ENCODE results near the gene ZXDA. TPM values are rescaled to one million over a fixed set of nuclear protein-coding genes. Genes with fewer than 3 reads are reported as not detected.
"Not testable (repeated sequence)": the region's sequence is repeated elsewhere in the genome, so short reads cannot be mapped to it uniquely, and the experiment has no call there.

ZXDA gene, protein sequence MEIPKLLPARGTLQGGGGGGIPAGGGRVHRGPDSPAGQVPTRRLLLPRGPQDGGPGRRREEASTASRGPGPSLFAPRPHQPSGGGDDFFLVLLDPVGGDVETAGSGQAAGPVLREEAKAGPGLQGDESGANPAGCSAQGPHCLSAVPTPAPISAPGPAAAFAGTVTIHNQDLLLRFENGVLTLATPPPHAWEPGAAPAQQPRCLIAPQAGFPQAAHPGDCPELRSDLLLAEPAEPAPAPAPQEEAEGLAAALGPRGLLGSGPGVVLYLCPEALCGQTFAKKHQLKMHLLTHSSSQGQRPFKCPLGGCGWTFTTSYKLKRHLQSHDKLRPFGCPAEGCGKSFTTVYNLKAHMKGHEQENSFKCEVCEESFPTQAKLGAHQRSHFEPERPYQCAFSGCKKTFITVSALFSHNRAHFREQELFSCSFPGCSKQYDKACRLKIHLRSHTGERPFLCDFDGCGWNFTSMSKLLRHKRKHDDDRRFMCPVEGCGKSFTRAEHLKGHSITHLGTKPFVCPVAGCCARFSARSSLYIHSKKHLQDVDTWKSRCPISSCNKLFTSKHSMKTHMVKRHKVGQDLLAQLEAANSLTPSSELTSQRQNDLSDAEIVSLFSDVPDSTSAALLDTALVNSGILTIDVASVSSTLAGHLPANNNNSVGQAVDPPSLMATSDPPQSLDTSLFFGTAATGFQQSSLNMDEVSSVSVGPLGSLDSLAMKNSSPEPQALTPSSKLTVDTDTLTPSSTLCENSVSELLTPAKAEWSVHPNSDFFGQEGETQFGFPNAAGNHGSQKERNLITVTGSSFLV
- 1 to 10 TPM; 3.9 to 4.3 TPM for total RNA-seq
- 4.2 TPM for polyA plus RNA-seq

DNA sequence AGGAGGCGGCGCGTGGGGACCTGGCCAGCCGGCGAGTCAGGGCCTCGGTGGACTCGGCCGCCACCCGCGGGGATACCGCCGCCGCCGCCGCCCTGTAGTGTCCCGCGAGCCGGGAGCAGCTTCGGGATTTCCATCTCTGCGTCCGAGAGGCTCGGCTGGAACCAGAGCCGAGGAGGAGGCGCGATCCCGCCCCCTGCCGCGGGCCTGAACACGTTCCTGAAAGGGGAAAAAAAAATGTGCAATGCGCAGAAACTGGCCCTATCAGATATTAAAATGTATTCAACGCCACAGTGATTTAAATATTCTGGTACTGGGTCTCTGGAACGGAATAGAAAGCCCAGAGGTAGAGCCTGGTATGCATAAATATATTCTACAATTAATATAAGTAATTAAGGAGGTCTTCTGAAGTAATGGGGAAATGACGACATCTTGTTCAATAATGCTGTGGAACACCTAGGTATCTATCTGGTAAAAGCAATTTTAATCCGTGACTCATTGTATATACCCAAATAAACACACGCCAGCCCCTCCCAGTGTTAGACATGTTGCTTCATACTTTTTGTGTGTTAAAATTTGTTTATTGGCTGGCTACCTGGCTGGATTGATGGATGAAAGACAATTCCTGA lies at the start of gene ZXDA:
TSS of gene ZXDA (minus strand) at position 172 of the 626 bp plus-strand sequence. CDS start at position 134, 38 bp downstream.
- Histone ChIP-seq H3K27ac (ENCODE audit: low read depth, low read length) (peak within 1 kb of the TSS; percentile 69), H3K4me3 (ENCODE audit: low read length) (peak within 1 kb of the TSS; percentile 51)
- H3K27me3 Mint-ChIP-seq; CTCF ChIA-PET; H3K4me1 ChIP-seq (ENCODE audit: insufficient read depth, low read length); H3K9me3 ChIP-seq (ENCODE audit: low read length); H3K36me3 ChIP-seq (ENCODE audit: insufficient read depth, low read length); POLR2A ChIA-PET; H3K27me3 ChIP-seq (ENCODE audit: insufficient read depth, low read length, poor library complexity, severe bottlenecking); H3K9me3 Mint-ChIP-seq: not testable (repeated sequence)
- Mint-ChIP-seq H3K27ac (peak within 1 kb of the TSS; percentile 91 to 99 (median 98)), H3K4me1 (peaks cover 23 to 48% (median 40%) of the 10 kb centered on the region in 3 donors), H3K36me3 (peaks cover 0 to 16% (median 0%) of the 10 kb centered on the region in 3 donors), H3K4me3 (peak within 1 kb of the TSS; percentile 78 to 92 (median 84))
- DNase-seq: peak in 4 of 5 donors; percentile 1 to 50 (median 42)

DNA sequence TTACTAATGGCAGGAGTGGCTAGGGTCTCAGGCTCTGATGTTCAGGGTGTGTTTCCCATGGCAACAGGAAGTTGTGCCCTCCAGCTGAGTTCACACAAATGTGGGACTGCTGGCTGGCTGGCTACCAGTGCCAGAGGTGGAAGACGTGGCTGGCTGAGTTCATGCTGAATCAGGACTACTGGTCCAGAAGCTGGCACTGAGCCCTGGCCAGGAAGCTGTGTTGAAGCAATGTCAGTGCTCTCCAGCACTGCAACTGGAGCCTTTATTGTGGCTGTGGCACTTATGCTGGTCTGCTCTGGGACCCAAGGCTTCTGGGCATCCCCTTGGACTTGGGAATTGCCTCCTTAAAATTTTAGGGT lies 42.0 kb upstream of the ZXDA start:
- H3K9me3 Mint-ChIP-seq: peaks cover 0 to 13% (median 4%) of the 10 kb centered on the region in 5 donors
- no peaks in the 10 kb centered on the region for H3K9me3 ChIP-seq (ENCODE audit: low read length)
- H3K27ac Mint-ChIP-seq: no peak overlapping the region
- CTCF ChIA-PET: no interaction called here
- POLR2A ChIA-PET: no interaction called here
- H3K4me1 ChIP-seq (ENCODE audit: insufficient read depth, low read length): no peaks in the 10 kb centered on the region
- no peaks in the 10 kb centered on the region for H3K36me3 Mint-ChIP-seq
- no peaks in the 10 kb centered on the region for H3K36me3 ChIP-seq (ENCODE audit: insufficient read depth, low read length)
- no peak overlapping the region for H3K4me3 ChIP-seq (ENCODE audit: low read length)
- DNase-seq: no peak
- H3K27me3 ChIP-seq (ENCODE audit: insufficient read depth, low read length, poor library complexity, severe bottlenecking): no peaks in the 10 kb centered on the region
- no peak overlapping the region for H3K27ac ChIP-seq (ENCODE audit: low read depth, low read length)
- no peaks in the 10 kb centered on the region for H3K4me1 Mint-ChIP-seq
- no peak overlapping the region for H3K4me3 Mint-ChIP-seq
- peaks cover 5 to 33% of the 10 kb centered on the region in 2 donors for H3K27me3 Mint-ChIP-seq

DNA sequence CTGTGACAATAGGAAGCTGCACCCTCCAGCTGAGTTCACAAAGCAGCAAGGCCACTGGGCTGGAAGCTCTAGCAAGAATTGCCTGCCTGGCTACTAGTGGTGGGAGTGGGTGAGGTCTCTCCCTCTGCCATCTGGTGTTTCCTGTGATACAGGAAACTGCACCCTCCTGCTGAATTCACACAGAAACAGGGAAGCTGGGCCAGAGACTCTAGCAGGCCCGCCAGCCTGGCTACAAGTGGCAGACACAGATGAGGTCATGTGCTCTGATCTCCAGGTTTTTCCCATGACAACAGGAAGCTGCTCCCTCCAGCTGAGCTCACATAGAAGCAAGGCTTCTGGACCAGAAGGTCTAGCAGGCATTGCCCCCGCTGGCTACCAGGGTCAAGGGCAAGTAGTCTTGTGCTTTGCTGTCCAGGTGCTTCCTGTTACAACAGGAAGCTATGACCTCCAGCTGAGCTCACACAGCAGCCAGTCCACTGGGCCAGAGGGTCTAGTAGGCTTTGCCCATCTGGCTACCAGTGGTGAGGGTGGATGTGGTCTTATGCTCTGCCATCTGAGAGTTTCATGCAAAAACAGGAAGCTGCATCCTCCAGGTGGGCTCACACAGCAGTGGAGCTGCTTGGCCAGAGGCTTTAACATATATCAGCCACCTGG lies 41.5 kb upstream of the ZXDA start:
- no peaks in the 10 kb centered on the region for H3K4me1 Mint-ChIP-seq
- ChIA-PET CTCF (no interaction called here), POLR2A (no interaction called here)
- no peak overlapping the region for H3K4me3 Mint-ChIP-seq
- no peaks in the 10 kb centered on the region for H3K4me1 ChIP-seq (ENCODE audit: insufficient read depth, low read length)
- no peaks in the 10 kb centered on the region for H3K27me3 ChIP-seq (ENCODE audit: insufficient read depth, low read length, poor library complexity, severe bottlenecking)
- no peak for DNase-seq
- H3K27ac ChIP-seq (ENCODE audit: low read depth, low read length): no peak overlapping the region
- no peaks in the 10 kb centered on the region for H3K36me3 Mint-ChIP-seq
- no peaks in the 10 kb centered on the region for H3K9me3 ChIP-seq (ENCODE audit: low read length)
- no peaks in the 10 kb centered on the region for H3K36me3 ChIP-seq (ENCODE audit: insufficient read depth, low read length)
- H3K9me3 Mint-ChIP-seq: peaks cover 0 to 13% (median 4%) of the 10 kb centered on the region in 5 donors
- no peak overlapping the region for H3K27ac Mint-ChIP-seq
- H3K27me3 Mint-ChIP-seq: peaks cover 5 to 36% of the 10 kb centered on the region in 2 donors
- H3K4me3 ChIP-seq (ENCODE audit: low read length): no peak overlapping the region

DNA sequence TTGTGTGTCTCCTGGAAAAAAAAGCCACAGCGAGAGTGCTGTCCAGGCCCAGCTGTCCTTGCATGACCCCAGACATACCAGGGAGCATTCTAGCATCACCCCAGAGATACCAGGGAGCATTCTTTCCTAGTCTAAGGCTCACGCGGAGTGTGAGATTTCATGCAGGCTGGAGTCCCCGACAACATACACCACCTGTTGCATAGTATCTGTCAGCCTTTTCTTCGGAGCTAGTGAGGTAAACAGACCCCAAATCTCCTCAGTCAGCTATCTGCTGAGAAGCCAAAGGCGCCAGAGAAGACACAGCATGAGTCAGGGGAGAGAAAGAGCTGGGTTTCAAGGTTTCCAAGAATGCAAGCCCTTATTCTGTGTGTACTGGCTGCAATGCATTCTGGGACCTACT lies 23.1 kb upstream of the ZXDA start:
- H3K9me3 ChIP-seq (ENCODE audit: low read length): no peaks in the 10 kb centered on the region
- H3K4me3 ChIP-seq (ENCODE audit: low read length): no peak overlapping the region
- peaks cover 0 to 3% of the 10 kb centered on the region in 2 donors for H3K27me3 Mint-ChIP-seq
- no peaks in the 10 kb centered on the region for H3K36me3 Mint-ChIP-seq
- H3K27ac Mint-ChIP-seq: no peak overlapping the region
- no peaks in the 10 kb centered on the region for H3K4me1 Mint-ChIP-seq
- H3K4me3 Mint-ChIP-seq: no peak overlapping the region
- no peaks in the 10 kb centered on the region for H3K36me3 ChIP-seq (ENCODE audit: insufficient read depth, low read length)
- no peak for DNase-seq
- ChIA-PET POLR2A (interaction anchor here (0.6 kb wide), 1 partner anchor 139 kb away, joined by 3 read pairs; no protein-coding TSS in a partner anchor), CTCF (no interaction called here)
- no peaks in the 10 kb centered on the region for H3K4me1 ChIP-seq (ENCODE audit: insufficient read depth, low read length)
- no peak overlapping the region for H3K27ac ChIP-seq (ENCODE audit: low read depth, low read length)
- H3K9me3 Mint-ChIP-seq: no peaks in the 10 kb centered on the region
- no peaks in the 10 kb centered on the region for H3K27me3 ChIP-seq (ENCODE audit: insufficient read depth, low read length, poor library complexity, severe bottlenecking)

DNA sequence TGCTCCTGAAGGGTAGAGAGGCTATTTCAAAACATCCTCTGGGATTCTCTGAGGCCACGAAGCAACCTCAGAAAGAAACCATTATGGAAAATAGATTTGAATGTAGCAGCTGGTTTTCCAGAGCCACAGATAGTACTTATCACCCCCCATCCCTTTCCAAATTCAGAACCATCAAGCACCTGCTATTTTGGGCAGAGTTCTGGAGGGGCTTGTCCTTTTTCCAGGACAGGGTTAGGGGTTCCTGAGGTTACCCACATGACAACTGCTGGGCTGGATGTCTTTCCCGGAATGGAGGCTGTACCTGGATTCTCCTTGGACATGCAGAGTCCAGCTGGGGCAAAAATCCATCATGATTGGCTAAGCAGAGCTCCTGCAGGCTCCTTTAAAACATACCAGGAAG lies 22.0 kb upstream of the ZXDA start:
- H3K4me3 ChIP-seq (ENCODE audit: low read length): no peak overlapping the region
- no peaks in the 10 kb centered on the region for H3K36me3 Mint-ChIP-seq
- H3K27me3 Mint-ChIP-seq: peaks cover 0 to 3% of the 10 kb centered on the region in 2 donors
- ChIA-PET POLR2A (no interaction called here), CTCF (no interaction called here)
- no peaks in the 10 kb centered on the region for H3K4me1 Mint-ChIP-seq
- no peak for DNase-seq
- no peaks in the 10 kb centered on the region for H3K9me3 ChIP-seq (ENCODE audit: low read length)
- no peak overlapping the region for H3K27ac Mint-ChIP-seq
- no peaks in the 10 kb centered on the region for H3K9me3 Mint-ChIP-seq
- no peaks in the 10 kb centered on the region for H3K36me3 ChIP-seq (ENCODE audit: insufficient read depth, low read length)
- H3K4me3 Mint-ChIP-seq: no peak overlapping the region
- H3K27ac ChIP-seq (ENCODE audit: low read depth, low read length): no peak overlapping the region
- no peaks in the 10 kb centered on the region for H3K27me3 ChIP-seq (ENCODE audit: insufficient read depth, low read length, poor library complexity, severe bottlenecking)
- no peaks in the 10 kb centered on the region for H3K4me1 ChIP-seq (ENCODE audit: insufficient read depth, low read length)

DNA sequence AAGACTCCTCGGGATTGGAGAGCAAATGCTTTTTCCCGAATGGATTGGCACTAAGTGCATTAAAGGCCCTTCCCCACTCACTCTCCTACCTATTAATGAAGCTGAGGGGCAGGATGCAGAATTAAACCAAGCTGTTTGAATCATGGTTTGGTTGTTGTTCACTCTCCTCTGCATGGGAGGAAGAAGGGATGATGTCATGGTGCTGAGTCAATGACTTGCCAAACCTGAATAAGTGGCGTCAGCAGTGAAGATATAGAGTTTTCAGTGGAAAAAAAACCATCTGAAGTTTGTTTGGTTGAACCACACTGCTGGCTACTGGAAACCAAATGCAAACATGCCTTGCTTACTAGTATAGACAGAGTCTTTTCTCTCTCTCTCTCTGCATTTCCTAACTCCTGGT lies 19.8 kb upstream of the ZXDA start:
- ChIA-PET CTCF (interaction anchor here (1.5 kb wide), 1 partner anchor 347 kb away, joined by 3 read pairs; no protein-coding TSS in a partner anchor), POLR2A (no interaction called here)
- Mint-ChIP-seq H3K9me3 (no peaks in the 10 kb centered on the region), H3K27ac (no peak overlapping the region), H3K27me3 (peaks cover 0 to 5% of the 10 kb centered on the region in 2 donors), H3K36me3 (no peaks in the 10 kb centered on the region), H3K4me3 (no peak overlapping the region), H3K4me1 (no peaks in the 10 kb centered on the region)
- DNase-seq: no peak
- H3K27ac ChIP-seq (ENCODE audit: low read depth, low read length): no peak overlapping the region
- H3K4me3 ChIP-seq (ENCODE audit: low read length): no peak overlapping the region
- H3K27me3 ChIP-seq (ENCODE audit: insufficient read depth, low read length, poor library complexity, severe bottlenecking): no peaks in the 10 kb centered on the region
- no peaks in the 10 kb centered on the region for H3K4me1 ChIP-seq (ENCODE audit: insufficient read depth, low read length)
- H3K36me3 ChIP-seq (ENCODE audit: insufficient read depth, low read length): no peaks in the 10 kb centered on the region
- no peaks in the 10 kb centered on the region for H3K9me3 ChIP-seq (ENCODE audit: low read length)

DNA sequence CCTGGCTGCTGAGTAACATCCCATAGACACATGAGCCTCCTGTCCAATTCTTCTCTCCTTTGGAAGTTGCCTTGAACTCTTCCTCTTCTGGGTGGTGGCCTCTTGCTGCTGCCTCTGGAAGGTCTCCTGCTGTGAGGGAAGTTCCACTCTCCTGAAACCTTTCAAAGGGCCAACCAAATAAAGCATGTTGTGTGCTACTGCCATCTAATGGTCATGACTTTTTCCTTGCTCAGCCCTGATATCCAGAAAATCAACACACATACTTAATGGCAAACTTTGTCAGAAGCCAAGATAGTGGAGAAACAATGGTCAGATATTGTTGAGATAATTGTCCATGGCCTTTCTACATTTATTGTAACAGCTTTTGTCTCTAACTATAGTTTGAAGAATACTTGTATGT lies 19.1 kb upstream of the ZXDA start:
- H3K27ac Mint-ChIP-seq: no peak overlapping the region
- CTCF ChIA-PET: interaction anchor here (1.5 kb wide), 1 partner anchor 346 kb away, joined by 3 read pairs; no protein-coding TSS in a partner anchor
- H3K9me3 Mint-ChIP-seq: no peaks in the 10 kb centered on the region
- DNase-seq: no peak
- no peak overlapping the region for H3K4me3 Mint-ChIP-seq
- H3K27me3 ChIP-seq (ENCODE audit: insufficient read depth, low read length, poor library complexity, severe bottlenecking): no peaks in the 10 kb centered on the region
- H3K36me3 ChIP-seq (ENCODE audit: insufficient read depth, low read length): no peaks in the 10 kb centered on the region
- no peaks in the 10 kb centered on the region for H3K9me3 ChIP-seq (ENCODE audit: low read length)
- no peaks in the 10 kb centered on the region for H3K4me1 ChIP-seq (ENCODE audit: insufficient read depth, low read length)
- no peaks in the 10 kb centered on the region for H3K4me1 Mint-ChIP-seq
- POLR2A ChIA-PET: no interaction called here
- H3K27ac ChIP-seq (ENCODE audit: low read depth, low read length): no peak overlapping the region
- H3K36me3 Mint-ChIP-seq: no peaks in the 10 kb centered on the region
- H3K4me3 ChIP-seq (ENCODE audit: low read length): no peak overlapping the region
- peaks cover 0 to 5% of the 10 kb centered on the region in 2 donors for H3K27me3 Mint-ChIP-seq
